ENCODE measurements around the gene HLA-DPB1.
A peak's percentile ranks its signal among the peaks of the same experiment; 100 is the strongest.
"Not testable (repeated sequence)": the region's sequence is repeated elsewhere in the genome, so short reads cannot be mapped to it uniquely, and the experiment has no call there.

HLA-DPB1 gene

DNA sequence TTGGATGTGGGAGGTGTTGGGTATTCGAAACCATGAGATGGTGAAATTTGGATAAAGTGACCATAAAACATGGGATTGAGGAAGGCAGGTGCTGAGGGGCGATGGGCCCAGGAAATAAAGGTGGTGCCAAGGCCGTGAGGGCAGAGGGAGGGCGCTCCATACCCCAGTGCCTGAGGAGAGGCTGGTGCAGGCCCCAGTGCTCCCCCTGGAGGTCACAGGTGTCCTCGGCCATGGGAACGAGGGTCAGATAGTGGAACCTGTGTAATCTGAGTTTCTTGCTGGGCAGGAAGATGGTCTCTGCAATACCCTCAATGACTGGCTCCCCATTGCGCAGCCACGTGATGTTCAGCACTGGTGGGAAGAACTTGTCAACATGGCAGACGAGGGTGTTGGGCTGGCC lies 16.2 kb downstream of the HLA-DPB1 start:
- DNase-seq (ENCODE audit: insufficient read length, low spot score): no peak
- TF ChIP-seq POLR2A (IDR thresholded peaks at IDR 0.05; ENCODE audit: low read depth, low read length) (peak; percentile 32; the same call in 1 of the 2 replicates), TAF1 (IDR thresholded peaks at IDR 0.05; ENCODE audit: low read depth, low read length) (no peak), POU2F2 (IDR thresholded peaks at IDR 0.05; ENCODE audit: low read depth, low read length) (no peak), PAX5 (IDR thresholded peaks at IDR 0.05; ENCODE audit: insufficient read depth, low read length, severe bottlenecking) (no peak), SPI1 (IDR thresholded peaks at IDR 0.05; ENCODE audit: low read depth, low read length) (no peak), POLR2AphosphoS5 (IDR thresholded peaks at IDR 0.05; ENCODE audit: low read depth, low read length) (peak; percentile 66; the same call in 1 of the 2 replicates)
- FAIRE-seq: no peak

- DNase-seq (ENCODE audit: insufficient read length, low spot score): no peak
- TF ChIP-seq TAF1 (IDR thresholded peaks at IDR 0.05; ENCODE audit: low read depth, low read length) (no peak), POLR2AphosphoS5 (IDR thresholded peaks at IDR 0.05; ENCODE audit: low read depth, low read length) (no peak), POLR2A (IDR thresholded peaks at IDR 0.05; ENCODE audit: low read depth, low read length) (no peak; the same call in 1 of the 2 replicates), SPI1 (IDR thresholded peaks at IDR 0.05; ENCODE audit: low read depth, low read length) (no peak), POU2F2 (IDR thresholded peaks at IDR 0.05; ENCODE audit: low read depth, low read length) (no peak), PAX5 (IDR thresholded peaks at IDR 0.05; ENCODE audit: insufficient read depth, low read length, severe bottlenecking) (no peak)
- no peak for FAIRE-seq
These were observed 16.6 kb downstream of the HLA-DPB1 start for GRCh38 chr6:33092385-33092784.

GRCh38 chr6:33093855-33094254 lies 18.1 kb downstream of the HLA-DPB1 start:
- no peak for TF ChIP-seq POLR2AphosphoS5 (IDR thresholded peaks at IDR 0.05; ENCODE audit: low read depth, low read length)
- TF ChIP-seq SPI1 (IDR thresholded peaks at IDR 0.05; ENCODE audit: low read depth, low read length): peak; percentile 89
- TF ChIP-seq POLR2A (IDR thresholded peaks at IDR 0.05; ENCODE audit: low read depth, low read length): no peak
- TF ChIP-seq TAF1 (IDR thresholded peaks at IDR 0.05; ENCODE audit: low read depth, low read length): no peak
- no peak for TF ChIP-seq PAX5 (IDR thresholded peaks at IDR 0.05; ENCODE audit: insufficient read depth, low read length, severe bottlenecking)
- no peak for TF ChIP-seq POU2F2 (IDR thresholded peaks at IDR 0.05; ENCODE audit: low read depth, low read length)
- DNase-seq (ENCODE audit: insufficient read length, low spot score): no peak
- no peak for FAIRE-seq

DNA sequence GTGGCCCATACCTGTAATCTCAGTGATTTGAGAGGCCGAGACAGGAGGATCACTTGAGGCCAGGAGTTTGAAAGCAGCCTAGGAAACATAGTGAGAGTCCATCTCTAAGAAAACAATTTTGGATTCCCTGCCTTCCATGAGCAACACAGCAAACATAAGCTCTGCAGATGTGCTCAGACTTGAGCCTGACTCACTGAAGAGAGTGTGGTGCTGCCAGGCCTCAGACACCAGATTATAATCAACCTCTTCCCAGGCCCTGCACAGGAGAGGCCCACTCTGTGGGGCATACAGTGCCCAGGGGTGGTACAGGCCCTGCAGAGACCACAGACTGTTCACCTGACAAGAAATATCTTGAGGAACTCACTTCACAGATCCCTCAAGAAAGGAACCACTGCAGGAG lies 19.9 kb downstream of the HLA-DPB1 start:
- DNase-seq (ENCODE audit: insufficient read length, low spot score) (no peak), FAIRE-seq (no peak)

DNA sequence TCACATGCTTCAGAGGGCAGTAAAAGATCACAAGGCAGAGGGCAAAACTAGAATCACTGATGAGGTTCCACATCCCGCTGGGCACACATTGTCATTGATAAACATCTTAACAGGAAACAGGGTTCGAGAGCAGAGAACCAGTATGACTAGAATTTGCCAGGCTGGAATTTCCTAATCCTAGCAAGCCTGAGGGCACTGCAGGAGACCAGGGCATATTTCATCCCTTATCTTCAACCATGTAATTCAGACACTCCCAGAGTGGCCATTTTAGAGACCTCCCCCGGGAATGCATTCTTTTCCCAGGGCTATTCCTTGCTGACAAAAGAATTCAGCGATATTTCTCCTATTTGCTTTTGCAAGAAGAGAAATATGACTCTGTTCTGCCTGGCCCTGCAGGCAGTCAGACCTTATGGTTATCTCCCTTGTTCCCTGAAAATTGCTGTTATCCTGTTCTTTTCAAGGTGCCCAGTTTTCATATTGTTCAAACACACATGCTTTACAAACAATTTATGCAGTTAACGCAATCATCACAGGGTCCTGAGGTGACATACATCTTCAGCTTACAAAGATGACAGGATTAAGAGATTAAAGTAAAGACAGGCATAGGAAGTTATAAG lies 25.4 kb downstream of the HLA-DPB1 start:
- not testable (repeated sequence) for FAIRE-seq; DNase-seq (ENCODE audit: insufficient read length, low spot score)

More for the DNA sequence above, 19.9 kb downstream of the HLA-DPB1 start:
- TF ChIP-seq POU2F2 (IDR thresholded peaks at IDR 0.05; ENCODE audit: low read depth, low read length): no peak
- TF ChIP-seq SPI1 (IDR thresholded peaks at IDR 0.05; ENCODE audit: low read depth, low read length): no peak
- TF ChIP-seq POLR2A (IDR thresholded peaks at IDR 0.05; ENCODE audit: low read depth, low read length): no peak
- no peak for TF ChIP-seq POLR2AphosphoS5 (IDR thresholded peaks at IDR 0.05; ENCODE audit: low read depth, low read length)
- no peak for TF ChIP-seq TAF1 (IDR thresholded peaks at IDR 0.05; ENCODE audit: low read depth, low read length)
- no peak for TF ChIP-seq PAX5 (IDR thresholded peaks at IDR 0.05; ENCODE audit: insufficient read depth, low read length, severe bottlenecking)

- TF ChIP-seq POLR2A (IDR thresholded peaks at IDR 0.05; ENCODE audit: low read depth, low read length) (no peak), PAX5 (IDR thresholded peaks at IDR 0.05; ENCODE audit: insufficient read depth, low read length, severe bottlenecking) (no peak), POU2F2 (IDR thresholded peaks at IDR 0.05; ENCODE audit: low read depth, low read length) (no peak), SPI1 (IDR thresholded peaks at IDR 0.05; ENCODE audit: low read depth, low read length) (no peak), POLR2AphosphoS5 (IDR thresholded peaks at IDR 0.05; ENCODE audit: low read depth, low read length) (no peak), TAF1 (IDR thresholded peaks at IDR 0.05; ENCODE audit: low read depth, low read length) (no peak)
- no peak for FAIRE-seq
- no peak for DNase-seq (ENCODE audit: insufficient read length, low spot score)
These were observed 28.0 kb downstream of the HLA-DPB1 start for GRCh38 chr6:33103776-33104175.

DNA sequence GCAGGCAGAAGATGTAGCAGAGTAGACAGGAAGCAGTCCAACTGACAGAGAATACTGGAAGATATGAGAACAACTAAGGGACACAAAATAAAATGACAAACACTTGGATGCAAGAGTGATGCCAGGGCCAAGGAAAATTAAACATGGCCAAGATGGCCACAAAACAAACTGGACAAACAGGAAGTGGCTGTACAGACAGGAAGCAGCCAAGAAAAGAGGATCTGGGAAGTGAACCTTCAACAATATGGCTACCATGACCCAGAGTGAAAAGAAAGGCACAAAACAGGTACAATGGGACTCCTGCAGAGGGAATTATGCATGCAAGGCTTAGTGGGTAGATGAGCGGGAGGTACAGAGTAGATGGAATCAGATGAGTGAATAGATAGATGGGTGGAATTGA lies 29.1 kb downstream of the HLA-DPB1 start:
- TF ChIP-seq POLR2A (IDR thresholded peaks at IDR 0.05; ENCODE audit: low read depth, low read length) (no peak), SPI1 (IDR thresholded peaks at IDR 0.05; ENCODE audit: low read depth, low read length) (peak; percentile 80), POLR2AphosphoS5 (IDR thresholded peaks at IDR 0.05; ENCODE audit: low read depth, low read length) (no peak)
- FAIRE-seq: no peak
- no peak for DNase-seq (ENCODE audit: insufficient read length, low spot score)

GRCh38 chr6:33105386-33105785 lies 29.6 kb downstream of the HLA-DPB1 start:
- peak; percentile 66 for FAIRE-seq
- TF ChIP-seq POU2F2 (IDR thresholded peaks at IDR 0.05; ENCODE audit: low read depth, low read length) (no peak), POLR2AphosphoS5 (IDR thresholded peaks at IDR 0.05; ENCODE audit: low read depth, low read length) (no peak), SPI1 (IDR thresholded peaks at IDR 0.05; ENCODE audit: low read depth, low read length) (no peak), PAX5 (IDR thresholded peaks at IDR 0.05; ENCODE audit: insufficient read depth, low read length, severe bottlenecking) (no peak), TAF1 (IDR thresholded peaks at IDR 0.05; ENCODE audit: low read depth, low read length) (no peak), POLR2A (IDR thresholded peaks at IDR 0.05; ENCODE audit: low read depth, low read length) (no peak)

GRCh38 chr6:33105916-33106871 lies 30.4 kb downstream of the HLA-DPB1 start:
- TF ChIP-seq POLR2AphosphoS5 (IDR thresholded peaks at IDR 0.05; ENCODE audit: low read depth, low read length): no peak
- peak; percentile 48 for TF ChIP-seq SPI1 (IDR thresholded peaks at IDR 0.05; ENCODE audit: low read depth, low read length)
- FAIRE-seq: no peak
- DNase-seq (ENCODE audit: insufficient read length, low spot score): no peak

More at GRCh38 chr6:33105386-33105785, 29.6 kb downstream of the HLA-DPB1 start:
- no peak for DNase-seq (ENCODE audit: insufficient read length, low spot score)

DNA sequence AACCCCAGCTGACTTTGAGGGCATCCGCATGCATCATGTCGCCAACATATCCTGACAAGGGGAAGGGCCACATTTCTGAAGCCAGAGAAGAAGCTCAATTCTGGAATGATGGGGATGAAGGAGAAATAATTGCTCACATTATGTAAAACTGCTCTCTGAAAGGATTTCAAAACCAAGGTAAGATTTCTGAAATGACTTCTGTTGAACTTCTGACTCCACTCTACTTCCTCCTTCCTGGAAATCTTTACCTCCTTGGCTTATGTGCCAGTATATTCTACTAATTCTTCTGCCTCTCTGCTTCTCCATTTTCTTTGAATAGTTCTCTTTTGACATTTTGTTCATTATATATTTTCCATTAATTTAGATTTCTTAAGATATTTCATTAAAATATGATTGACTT lies 31.9 kb downstream of the HLA-DPB1 start:
- FAIRE-seq (no peak), DNase-seq (ENCODE audit: insufficient read length, low spot score) (no peak)
- TF ChIP-seq SPI1 (IDR thresholded peaks at IDR 0.05; ENCODE audit: low read depth, low read length) (no peak), TAF1 (IDR thresholded peaks at IDR 0.05; ENCODE audit: low read depth, low read length) (no peak), POLR2A (IDR thresholded peaks at IDR 0.05; ENCODE audit: low read depth, low read length) (no peak), POU2F2 (IDR thresholded peaks at IDR 0.05; ENCODE audit: low read depth, low read length) (no peak), PAX5 (IDR thresholded peaks at IDR 0.05; ENCODE audit: insufficient read depth, low read length, severe bottlenecking) (no peak), POLR2AphosphoS5 (IDR thresholded peaks at IDR 0.05; ENCODE audit: low read depth, low read length) (no peak)
